ENCODE results near the gene PPIL6. TPM values are rescaled to one million over a fixed set of nuclear protein-coding genes. Genes with fewer than 3 reads are reported as not detected.

The PPIL6 gene
- polyA plus RNA-seq, 1 experiment = 0.83 TPM

- POLR2A ChIA-PET = interaction anchor here (1.2 kb wide), 1 partner anchor 296 kb away, joined by 3 read pairs; the partner anchor contains the start of gene SESN1
- DNase-seq (ENCODE audit: low read depth, low spot score) = no peak
- H3K27me3 ChIP-seq (ENCODE audit: control insufficient read depth, insufficient read depth, low read length) = peaks cover 7% of the 10 kb centered on the region
- no peaks in the 10 kb centered on the region for H3K9me3 ChIP-seq (ENCODE audit: control insufficient read depth, insufficient read depth, low read length)
- H3K27ac ChIP-seq (ENCODE audit: low read depth, low read length) = no peak overlapping the region
- CTCF ChIA-PET = interaction anchor here (2.4 kb wide), 1 partner anchor 202 kb away, joined by 10 read pairs; no protein-coding TSS in a partner anchor
- H3K4me3 ChIP-seq (ENCODE audit: low read depth, low read length) = no peak overlapping the region
- TF ChIP-seq CTCF (IDR thresholded peaks at IDR 0.05; ENCODE audit: low read depth, low read length) = no peak
These were observed 50.7 kb downstream of the PPIL6 start for GRCh38 chr6:109389650-109390274.

- H3K27ac ChIP-seq (ENCODE audit: low read depth, low read length) = no peak overlapping the region
- POLR2A ChIA-PET = no interaction called here
- no peak overlapping the region for H3K4me3 ChIP-seq (ENCODE audit: low read depth, low read length)
- TF ChIP-seq CTCF (IDR thresholded peaks at IDR 0.05; ENCODE audit: low read depth, low read length) = no peak
- DNase-seq (ENCODE audit: low read depth, low spot score) = no peak
- CTCF ChIA-PET = no interaction called here
- H3K27me3 ChIP-seq (ENCODE audit: control insufficient read depth, insufficient read depth, low read length) = peaks cover 4% of the 10 kb centered on the region
- H3K9me3 ChIP-seq (ENCODE audit: control insufficient read depth, insufficient read depth, low read length) = no peaks in the 10 kb centered on the region
These were observed 52.2 kb downstream of the PPIL6 start for GRCh38 chr6:109388265-109388664.

- POLR2A ChIA-PET = interaction anchor here (0.6 to 2.7 kb wide), 5 partner anchors 45 to 310 kb away, joined by 4 to 22 read pairs (median 7); partner anchors contain the start of genes CEP57L1, PPIL6, SESN1 and SMPD2
These were observed 56.9 kb downstream of the PPIL6 start for GRCh38 chr6:109383438-109383940.

GRCh38 chr6:109382576-109383437, 57.6 kb downstream of the PPIL6 start:
- Histone ChIP-seq H3K4me3 (ENCODE audit: low read depth, low read length) (peak overlapping the region; percentile 98), H3K27me3 (ENCODE audit: control insufficient read depth, insufficient read depth, low read length) (peaks cover 3% of the 10 kb centered on the region), H3K27ac (ENCODE audit: low read depth, low read length) (peak overlapping the region; percentile 99), H3K9me3 (ENCODE audit: control insufficient read depth, insufficient read depth, low read length) (no peaks in the 10 kb centered on the region; the same call in 1 of the 2 replicates)
- ChIA-PET CTCF (interaction anchor here (0.6 to 4.4 kb wide), 13 partner anchors 9 to 310 kb away, joined by 3 to 47 read pairs (median 4); partner anchors contain the start of genes PPIL6, SMPD2 and ZBTB24), POLR2A (interaction anchor here (0.6 to 2.7 kb wide), 8 partner anchors 10 to 1190 kb away, joined by 3 to 22 read pairs (median 4); partner anchors contain the start of genes CEP57L1, PPIL6, SESN1 and SMPD2)
- TF ChIP-seq CTCF (IDR thresholded peaks at IDR 0.05; ENCODE audit: low read depth, low read length) = peak; percentile 53
- peak; percentile 87 for DNase-seq (ENCODE audit: low read depth, low spot score)

More at GRCh38 chr6:109383438-109383940, 56.9 kb downstream of the PPIL6 start:
- Histone ChIP-seq H3K4me3 (ENCODE audit: low read depth, low read length) (peak overlapping the region; percentile 98), H3K27me3 (ENCODE audit: control insufficient read depth, insufficient read depth, low read length) (peaks cover 3% of the 10 kb centered on the region), H3K9me3 (ENCODE audit: control insufficient read depth, insufficient read depth, low read length) (no peaks in the 10 kb centered on the region; the same call in 1 of the 2 replicates), H3K27ac (ENCODE audit: low read depth, low read length) (no peak overlapping the region)
- DNase-seq (ENCODE audit: low read depth, low spot score) = no peak
- TF ChIP-seq CTCF (IDR thresholded peaks at IDR 0.05; ENCODE audit: low read depth, low read length) = no peak
- CTCF ChIA-PET = interaction anchor here (0.6 to 4.4 kb wide), 15 partner anchors 8 to 311 kb away, joined by 3 to 47 read pairs (median 4); partner anchors contain the start of genes PPIL6, SMPD2 and ZBTB24
